HepG2 (cell line): ENCODE results near the gene WFDC12. TPM values are rescaled to one million over a fixed set of nuclear protein-coding genes. Genes with fewer than 3 reads are reported as not detected.

ENCODE experiments used
- ATAC-seq: fragments of 200-7000 bp; cut with Tn5 transposase; 3 replicates; pipeline ENCODE4 v1.9.1; 2020; ENCODE audit warnings: mild to moderate bottlenecking, moderate library complexity
- BruUV-seq: library from RNA; stranded (reverse); fragments of 400-500 nt; replicated peaks from 2 replicates; lab custom pipeline; 2021; lab: Mats Ljungman, UMichigan
- CTCF ChIA-PET: fragments of 300-600 bp; formaldehyde crosslinking; extraction: SDS; loops from one replicate; lab custom pipeline; 2021; ENCODE audit warnings: low total read pairs, inconsistent platforms, low intra/inter-chr PET ratio; lab: Yijun Ruan, JAX
- POLR2A ChIA-PET: fragments of 350-600 bp; sonication (Branson Sonifier 250); formaldehyde crosslinking; loops from one replicate; lab custom pipeline; 2020; ENCODE audit warnings: antibody characterized with exemption, inconsistent platforms; lab: Yijun Ruan, JAX
- DNase-seq: peaks from one replicate; pipeline ENCODE4 v3.0.0-alpha.2; 2015; ENCODE audit warnings: low spot score
- FAIRE-seq: peaks from 3 replicates; lab custom pipeline; 2011; peaks lifted over from hg19 to GRCh38; lab: Jason Lieb, UNC
- H2AFZ ChIP-seq: one replicate; pipeline ENCODE4 v1.6.1; 2011; ENCODE audit warnings: low read length, inconsistent platforms
- H3K27ac ChIP-seq: fragments of 300-600 bp; 3 replicates; pipeline ENCODE4 v1.8.0; 2011; ENCODE audit warnings: mixed run types, mild to moderate bottlenecking, mixed read lengths, low read length, inconsistent platforms; ENCODE audit not compliant: insufficient read depth; ENCODE audit errors: extremely low read length
- H3K27me3 ChIP-seq, 2 experiments: fragments of 200-600 bp in 1 of 2; 2 replicates in 1 of 2; 3 replicates in 1 of 2; pipeline versions ENCODE4 v1.6.0 to v1.8.0; 2011; ENCODE audit warnings: low read length in 2 of 2, mild to moderate bottlenecking in 2 of 2, moderate library complexity in 2 of 2, inconsistent platforms in 1 of 2; ENCODE audit not compliant: insufficient read depth in 2 of 2, control insufficient read depth in 1 of 2
- H3K36me3 ChIP-seq, 2 experiments: fragments of 200-600 bp in 1 of 2; replicated peaks in 1 of 2; 2 replicates in 1 of 2; 3 replicates in 1 of 2; pipeline versions ENCODE4 v1.5.1 to v1.8.0; 2011; ENCODE audit warnings: low read length in 2 of 2, inconsistent platforms in 1 of 2; ENCODE audit not compliant: insufficient read depth in 2 of 2, control insufficient read depth in 1 of 2
- H3K4me1 ChIP-seq: 2 replicates; pipeline ENCODE4 v1.5.1; 2012; ENCODE audit warnings: low read length, inconsistent platforms; ENCODE audit not compliant: insufficient read depth
- H3K4me2 ChIP-seq: 2 replicates; pipeline ENCODE4 v1.6.0; 2011; ENCODE audit warnings: low read depth, low read length, inconsistent platforms
- H3K4me3 ChIP-seq, 3 experiments: fragments of 200-600 bp in 1 of 3; sonication (generic), shearing (Covaris generic) in 1 of 3; replicated peaks in 1 of 3; 2 replicates each; pipeline ENCODE4 v1.5.1; 2011 to 2016; ENCODE audit warnings: low read length in 3 of 3, inconsistent platforms in 2 of 3, low read depth in 2 of 3, mild to moderate bottlenecking in 2 of 3, control low read depth in 1 of 3, mixed read lengths in 1 of 3; ENCODE audit not compliant: insufficient read depth in 1 of 3
- H3K79me2 ChIP-seq: one replicate; pipeline ENCODE4 v1.6.1; 2011; ENCODE audit warnings: low read length, inconsistent platforms; ENCODE audit not compliant: insufficient read depth
- H3K9ac ChIP-seq: 2 replicates; pipeline ENCODE4 v1.6.0; 2011; ENCODE audit warnings: mild to moderate bottlenecking, low read depth, low read length, inconsistent platforms; ENCODE audit not compliant: insufficient read depth
- H3K9me3 ChIP-seq: 2 replicates; pipeline ENCODE4 v1.5.1; 2012; ENCODE audit warnings: mild to moderate bottlenecking, low read length
- H4K20me1 ChIP-seq: 2 replicates; pipeline ENCODE4 v1.6.0; 2011; ENCODE audit warnings: inconsistent platforms, mild to moderate bottlenecking, low read length, moderate library complexity; ENCODE audit not compliant: insufficient read depth
- AHDC1 ChIP-seq: sonication (generic); formaldehyde crosslinking; IDR thresholded peaks from 2 replicates; pipeline ENCODE4 v1.5.1; 2020; ENCODE audit warnings: mild to moderate bottlenecking, missing genetic modification reagents, borderline replicate concordance
- CENPT ChIP-seq: sonication (generic); formaldehyde crosslinking; IDR thresholded peaks from 2 replicates; pipeline ENCODE4 v1.8.0; 2022; ENCODE audit warnings: low read depth, mild to moderate bottlenecking, moderate library complexity, missing genetic modification reagents
- CTCF ChIP-seq: sonication (generic); formaldehyde crosslinking; IDR thresholded peaks from 2 replicates; pipeline ENCODE4 v1.5.0; 2020; ENCODE audit warnings: mild to moderate bottlenecking, missing genetic modification reagents, moderate library complexity
- HIVEP1 ChIP-seq: sonication (generic); formaldehyde crosslinking; IDR thresholded peaks from 2 replicates; pipeline ENCODE4 v1.4.0; 2020; ENCODE audit warnings: mild to moderate bottlenecking, missing genetic modification reagents
- STAG1 ChIP-seq: sonication (generic); formaldehyde crosslinking; IDR thresholded peaks from 2 replicates; pipeline ENCODE4 v1.4.0; 2020; ENCODE audit warnings: missing genetic modification reagents
- WGBS: methylation state at CpG from one replicate; pipeline ENCODE4 v1.1.6; 2017; ENCODE audit warnings: low lambda C conversion rate; 5-methylcytosine and 5-hydroxymethylcytosine counted together
- in situ Hi-C: cut with HindIII; loops from 2 replicates; pipeline ENCODE4 v1.10.0; 2017; ENCODE audit warnings: low pct_unique_long_range_greater_than_20kb; ENCODE audit not compliant: extremely low pct_ligation_motif_present
- intact Hi-C: fragments of 100-400 bp; cut with micrococcal nuclease; formaldehyde crosslinking; loops from one replicate; pipeline ENCODE4 v1.10.0; 2022; ENCODE audit not compliant: unreplicated experiment
- polyA plus RNA-seq, 8 experiments: library from polyadenylated mRNA; depleted of rRNA in 3 of 8; stranded (reverse) in 7 of 8; unstranded in 1 of 8; fragments of >200 nt; fragmentation: Illumina TruSeq in 4 of 8; extraction: Trizol in 4 of 8; gene quantifications; 2 replicates each; pipeline versions ENCODE4 v1.2.1 to v1.2.3, GENCODE V29; 2011 to 2016; ENCODE audit warnings: low read depth in 4 of 8, missing spikeins in 1 of 8, mixed read lengths in 1 of 8; ENCODE audit not compliant: insufficient read depth in 1 of 8
- total RNA-seq, 5 experiments: library from RNA; depleted of rRNA; stranded (reverse); fragments of >200 nt; fragmentation: Illumina TruSeq; extraction: Trizol; gene quantifications; 2 replicates each; pipeline ENCODE4 v1.2.3, GENCODE V29; 2016; ENCODE audit warnings: low read depth in 1 of 5

The WFDC12 gene
- total and polyA plus RNA-seq, 2 of the 13 experiments (the other 11 are each of a cell fraction or from before 2014, with no cell fraction given): not detected

- BruUV-seq: no TSS peak
- H3K9me3 ChIP-seq: peaks cover 4% of the 10 kb centered on the region; the same call in 1 of the 2 replicates
These were observed 29.9 kb upstream of the WFDC12 start for GRCh38 chr20:45154183-45154582.

More at GRCh38 chr20:45154183-45154582, 29.9 kb upstream of the WFDC12 start:
- Histone ChIP-seq H3K79me2 (no peaks in the 10 kb centered on the region), H3K4me1 (no peaks in the 10 kb centered on the region)
- whole genome bisulfite sequencing: 4% methylated on average over 3 of the region's 3 CpGs
- intact Hi-C loops: no loop called here
- in situ Hi-C loops: no loop called here
- no peak for ATAC-seq
- POLR2A ChIA-PET: no interaction called here
- no peak for TF ChIP-seq HIVEP1 (CRISPR knock-in tag)
- TF ChIP-seq CTCF: peak; percentile 46
- peak; percentile 43 for TF ChIP-seq STAG1
- no peak for TF ChIP-seq CENPT
- TF ChIP-seq AHDC1 (CRISPR knock-in tag): no peak
- TF ChIP-seq, all 625 proteins: peak for 2
- FAIRE-seq (no peak), DNase-seq (no peak)
- CTCF ChIA-PET: no interaction called here
- Histone ChIP-seq H3K9ac (no peak overlapping the region), H3K4me3 (no peak overlapping the region), H4K20me1 (no peaks in the 10 kb centered on the region), H3K27ac (no peak overlapping the region), H3K4me2 (no peak overlapping the region), H2AFZ (no peak overlapping the region), H3K27me3 (no peaks in the 10 kb centered on the region; a peak in 1 of 5 replicates), H3K36me3 (no peaks in the 10 kb centered on the region)
